Stimulated activated naive CD8-positive, alpha-beta T cell treated with anti-CD3 and anti-CD28 coated beads, Interleukin-15, amount 100 ng/mL, for 72 hours (primary cell): Measurements from ENCODE around the gene RIMBP2.
"Not testable (repeated sequence)": the region's sequence is repeated elsewhere in the genome, so short reads cannot be mapped to it uniquely, and the experiment has no call there.

Experiments
- ATAC-seq: fragments of 150-1000 bp; cut with Tn5 transposase; 2 replicates; pipeline ENCODE4 v1.10.0; 2021; ENCODE audit warnings: mild to moderate bottlenecking, moderate library complexity
- DNase-seq, 2 donors: peaks; one replicate each; pipeline ENCODE4 v3.0.0; 2021 to 2022
- H3K27ac Mint-ChIP-seq, 2 donors: one replicate each; pipeline ENCODE4 v1.8.0; 2022; ENCODE audit warnings: mild to moderate bottlenecking in 2 of 2, mixed read lengths in 2 of 2, moderate library complexity in 2 of 2
- H3K27me3 Mint-ChIP-seq: one replicate; pipeline ENCODE4 v1.8.0; 2022; ENCODE audit warnings: mixed read lengths
- H3K4me1 Mint-ChIP-seq: one replicate; pipeline ENCODE4 v1.8.0; 2022; ENCODE audit warnings: mild to moderate bottlenecking, mixed read lengths
- H3K4me3 Mint-ChIP-seq, 2 donors: one replicate each; pipeline ENCODE4 v1.8.0; 2022; ENCODE audit warnings: mild to moderate bottlenecking in 2 of 2, mixed read lengths in 2 of 2, moderate library complexity in 1 of 2
- H3K9me3 Mint-ChIP-seq, 2 donors: one replicate each; pipeline ENCODE4 v1.8.0; 2022; ENCODE audit warnings: mixed read lengths in 2 of 2

RIMBP2 gene

DNA sequence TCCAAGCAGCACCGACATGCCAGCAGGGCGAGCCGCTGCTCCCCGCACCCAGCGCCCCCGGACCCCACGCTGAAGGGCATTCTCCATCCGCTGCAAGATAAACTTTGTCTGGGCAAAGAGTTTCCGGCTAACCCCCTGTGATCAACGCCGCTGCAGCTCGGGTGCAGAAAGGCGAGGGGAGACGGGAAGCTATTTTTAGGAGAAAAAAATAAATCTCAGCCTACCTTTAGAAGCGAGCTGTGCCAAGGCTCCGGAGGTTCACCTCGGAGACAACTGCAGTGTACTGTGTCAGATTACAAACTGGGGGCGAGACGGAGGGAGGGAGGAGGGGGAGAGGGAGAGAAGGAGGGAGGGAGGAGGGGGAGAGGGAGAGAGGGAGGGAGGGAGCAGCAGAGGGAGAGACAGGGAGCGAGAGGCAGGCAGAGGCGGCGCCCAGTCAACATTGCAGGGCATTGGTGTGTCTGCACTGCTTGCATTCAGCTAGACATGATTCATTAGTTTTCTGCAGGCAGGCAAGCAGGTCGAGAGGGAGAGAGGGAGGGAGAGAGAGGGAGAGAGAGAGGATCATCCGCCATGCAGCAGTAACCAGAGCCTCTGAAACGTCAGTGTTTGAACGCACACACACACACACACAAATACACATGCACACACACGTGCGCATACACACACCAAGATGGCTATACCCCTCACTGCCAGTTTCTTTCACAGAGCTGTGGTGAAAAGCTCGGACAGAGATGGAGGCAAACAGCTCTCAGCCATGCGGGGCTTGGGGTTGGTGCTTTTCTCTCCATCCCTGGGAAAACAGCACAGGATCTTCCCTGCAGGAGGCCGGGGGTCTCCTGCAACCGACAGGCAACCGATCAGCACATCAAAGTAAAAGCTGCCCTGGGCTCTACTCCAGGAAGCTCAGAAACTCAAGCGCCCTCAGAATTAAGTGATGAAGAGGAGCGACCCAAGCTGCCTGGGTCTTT, at the start of gene RIMBP2:
RIMBP2 (minus strand) TSS at position 302 of the 971 bp plus-strand sequence. CDS start 237,286 bp downstream, outside the sequence.
- Mint-ChIP-seq H3K9me3 (peaks cover 0 to 4% of the 10 kb centered on the region in 2 donors), H3K27ac (no peak within 1 kb of the TSS), H3K4me3 (peak within 1 kb of the TSS; percentile 32 to 67), H3K27me3 (peaks cover 76% of the 10 kb centered on the region), H3K4me1 (peaks cover 29% of the 10 kb centered on the region)
- no peak for ATAC-seq
- DNase-seq, result no peak

- H3K27me3 Mint-ChIP-seq, result peaks cover 15% of the 10 kb centered on the region
- H3K9me3 Mint-ChIP-seq, result no peaks in the 10 kb centered on the region
- H3K4me1 Mint-ChIP-seq, result no peaks in the 10 kb centered on the region
- H3K4me3 Mint-ChIP-seq, result no peak overlapping the region
- peak; percentile 4 for ATAC-seq
- peak; percentile 36 to 45 for DNase-seq
- no peak overlapping the region for H3K27ac Mint-ChIP-seq
These were observed 49.1 kb upstream of the RIMBP2 start for GRCh38 chr12:130765186-130765659.

DNA sequence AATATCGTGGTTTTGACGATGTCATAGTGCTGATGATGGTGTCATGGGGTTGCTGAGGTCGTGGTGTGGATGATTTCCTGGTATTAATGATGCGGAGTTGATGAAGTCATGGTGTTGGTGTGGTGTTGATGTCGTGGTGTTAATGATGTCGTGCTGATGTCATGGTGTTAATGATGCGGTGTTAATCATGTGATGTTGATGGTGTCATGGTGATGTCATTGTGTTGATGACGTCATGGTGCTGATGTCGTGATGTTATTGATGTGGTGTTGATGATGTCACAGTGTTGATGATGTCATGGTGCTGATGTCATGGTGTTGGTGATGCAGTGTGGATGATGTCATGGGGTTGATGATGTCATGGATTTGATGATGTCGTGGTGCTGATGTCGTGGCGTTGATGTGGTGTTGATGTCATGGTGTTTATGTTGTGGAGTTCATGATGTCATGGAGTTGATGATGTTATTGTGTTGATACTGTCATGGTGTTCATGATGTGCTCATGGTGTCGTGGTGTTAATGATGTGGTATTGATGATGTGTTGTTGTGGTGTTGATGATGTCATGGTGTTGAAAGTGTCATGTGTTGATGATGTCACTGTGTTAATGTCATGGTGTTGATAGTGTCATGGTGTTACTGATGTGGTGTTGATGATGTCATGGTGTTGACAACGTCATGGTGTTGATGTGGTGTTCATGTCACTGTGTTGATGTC, 48.5 kb upstream of the RIMBP2 start:
- Mint-ChIP-seq H3K9me3 (no peaks in the 10 kb centered on the region), H3K4me1 (no peaks in the 10 kb centered on the region)
- ATAC-seq, result peak; percentile 12

DNA sequence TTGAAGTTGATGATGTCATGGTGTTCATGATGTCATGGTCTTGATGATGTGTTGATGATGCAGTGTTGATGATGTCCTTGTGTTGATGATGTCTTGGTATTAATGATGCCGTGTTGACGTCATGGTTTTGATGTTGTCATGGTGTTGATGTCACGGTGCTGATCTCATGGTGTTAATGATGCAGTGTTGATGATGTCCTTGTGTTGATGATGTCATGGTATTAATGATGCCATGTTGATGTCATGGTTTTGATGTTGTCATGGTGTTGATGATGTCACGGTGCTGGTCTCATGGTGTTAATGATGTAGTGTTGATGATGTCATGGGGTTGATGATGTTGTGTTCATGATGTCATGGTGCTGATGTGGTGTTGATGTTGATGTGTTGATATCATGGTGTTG, 48.0 kb upstream of the RIMBP2 start:
- no peaks in the 10 kb centered on the region for H3K9me3 Mint-ChIP-seq
- H3K27me3 Mint-ChIP-seq, result peaks cover 15% of the 10 kb centered on the region
- no peak overlapping the region for H3K27ac Mint-ChIP-seq
- ATAC-seq (peak; percentile 21), DNase-seq (peak; percentile 23 to 33)
- H3K4me1 Mint-ChIP-seq, result no peaks in the 10 kb centered on the region
- H3K4me3 Mint-ChIP-seq, result no peak overlapping the region

More for the DNA sequence above, 48.5 kb upstream of the RIMBP2 start:
- H3K27ac Mint-ChIP-seq, result no peak overlapping the region
- H3K27me3 Mint-ChIP-seq, result peaks cover 15% of the 10 kb centered on the region
- no peak overlapping the region for H3K4me3 Mint-ChIP-seq
- DNase-seq, result peak; percentile 70

DNA sequence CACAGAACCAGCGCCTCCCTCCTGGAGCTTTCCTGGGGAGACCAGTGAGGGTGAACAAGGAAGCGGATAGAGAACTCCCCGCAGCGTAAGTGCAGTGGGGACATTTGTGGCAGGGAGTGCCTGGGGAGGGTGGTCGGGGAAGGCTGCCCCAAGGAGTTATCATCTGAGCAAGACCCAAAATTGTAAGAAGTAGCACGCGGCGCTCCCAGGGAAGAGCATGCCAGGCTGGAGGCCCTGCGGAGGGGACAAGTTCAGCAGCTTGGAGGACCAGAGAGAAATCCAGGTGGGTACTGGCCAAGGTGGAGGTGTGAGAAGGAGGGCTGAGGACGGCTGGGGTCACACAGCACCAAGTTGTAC, 46.2 kb upstream of the RIMBP2 start:
- Mint-ChIP-seq H3K27me3 (peaks cover 15% of the 10 kb centered on the region), H3K4me1 (no peaks in the 10 kb centered on the region), H3K9me3 (no peaks in the 10 kb centered on the region), H3K4me3 (peak overlapping the region; percentile 38 to 66), H3K27ac (no peak overlapping the region)
- ATAC-seq (no peak), DNase-seq (no peak)

- ATAC-seq, result peak; percentile 63
These were observed 45.6 kb upstream of the RIMBP2 start for GRCh38 chr12:130761537-130762318.

GRCh38 chr12:130754234-130754901, 38.3 kb upstream of the RIMBP2 start:
- Mint-ChIP-seq H3K4me1 (peaks cover 9% of the 10 kb centered on the region), H3K9me3 (peaks cover 7 to 11% of the 10 kb centered on the region in 2 donors), H3K27ac (peak overlapping the region in 1 of 2 donors; percentile 92), H3K4me3 (no peak overlapping the region), H3K27me3 (peaks cover 7% of the 10 kb centered on the region)
- ATAC-seq (no peak), DNase-seq (no peak)

More at GRCh38 chr12:130761537-130762318, 45.6 kb upstream of the RIMBP2 start:
- no peaks in the 10 kb centered on the region for H3K4me1 Mint-ChIP-seq
- no peaks in the 10 kb centered on the region for H3K9me3 Mint-ChIP-seq
- peak overlapping the region in 1 of 2 donors; percentile 3 for H3K27ac Mint-ChIP-seq
- H3K4me3 Mint-ChIP-seq, result peak overlapping the region; percentile 38 to 66
- peak; percentile 51 to 61 for DNase-seq
- peaks cover 15% of the 10 kb centered on the region for H3K27me3 Mint-ChIP-seq

- Mint-ChIP-seq H3K9me3 (peaks cover 7 to 11% of the 10 kb centered on the region in 2 donors), H3K4me3 (no peak overlapping the region), H3K27me3 (peaks cover 13% of the 10 kb centered on the region), H3K4me1 (peaks cover 14% of the 10 kb centered on the region), H3K27ac (no peak overlapping the region)
- ATAC-seq, result no peak
- no peak for DNase-seq
These were observed 36.7 kb upstream of the RIMBP2 start for GRCh38 chr12:130752692-130753230.

DNA sequence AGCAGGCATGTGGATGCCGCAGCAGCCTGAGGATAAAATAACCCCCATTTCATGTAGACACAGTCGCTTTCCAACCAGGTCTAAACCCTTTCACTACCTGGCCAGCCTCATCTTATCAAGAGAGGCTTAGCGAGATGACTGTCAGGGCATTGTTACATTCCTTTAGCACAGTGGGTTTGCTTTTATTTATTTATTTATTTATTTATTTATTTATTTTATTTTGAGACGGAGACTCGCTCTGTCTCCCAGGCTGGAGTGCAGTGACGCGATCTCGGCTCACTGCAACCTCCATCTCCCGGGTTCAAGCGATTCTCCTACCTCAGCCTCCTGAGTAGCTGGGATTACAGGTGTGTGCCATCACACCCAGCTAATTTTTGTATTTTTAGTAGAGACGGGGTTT, 35.9 kb upstream of the RIMBP2 start:
- H3K4me3 Mint-ChIP-seq, H3K27ac Mint-ChIP-seq, DNase-seq, ATAC-seq: not testable (repeated sequence)
- Mint-ChIP-seq H3K4me1 (peaks cover 14% of the 10 kb centered on the region), H3K9me3 (peaks cover 7 to 11% of the 10 kb centered on the region in 2 donors), H3K27me3 (peaks cover 16% of the 10 kb centered on the region)

DNA sequence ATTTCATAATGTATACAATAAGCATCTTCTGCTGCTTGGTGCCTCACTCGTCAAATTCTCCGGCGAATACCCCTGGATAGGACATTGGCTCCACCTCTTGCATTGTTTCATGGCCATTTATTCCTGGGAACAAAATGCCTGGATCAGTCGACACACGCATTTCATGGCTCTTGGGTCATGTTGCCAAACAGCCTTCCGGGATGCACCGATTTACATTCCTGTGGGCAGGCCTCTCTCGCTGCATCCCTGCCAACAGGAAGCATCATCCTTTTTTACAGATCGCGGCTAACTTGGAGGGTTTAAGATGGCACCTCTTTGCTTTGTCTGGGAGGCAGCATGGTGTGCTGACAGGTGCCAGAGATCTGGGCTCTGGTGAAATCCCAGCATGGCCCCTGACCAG, 32.7 kb upstream of the RIMBP2 start:
- no peak for ATAC-seq
- Mint-ChIP-seq H3K4me1 (peaks cover 5% of the 10 kb centered on the region), H3K9me3 (no peaks in the 10 kb centered on the region), H3K4me3 (no peak overlapping the region), H3K27ac (no peak overlapping the region), H3K27me3 (peaks cover 23% of the 10 kb centered on the region)
- no peak for DNase-seq

GRCh38 chr12:130747867-130748740, 32.0 kb upstream of the RIMBP2 start:
- Mint-ChIP-seq H3K9me3 (no peaks in the 10 kb centered on the region), H3K27me3 (peaks cover 23% of the 10 kb centered on the region), H3K4me3 (no peak overlapping the region), H3K4me1 (peaks cover 5% of the 10 kb centered on the region), H3K27ac (no peak overlapping the region)
- DNase-seq, result peak; percentile 64 to 68
- ATAC-seq, result peak; percentile 91

GRCh38 chr12:130746546-130746945, 30.4 kb upstream of the RIMBP2 start:
- H3K27me3 Mint-ChIP-seq, result peaks cover 23% of the 10 kb centered on the region
- H3K27ac Mint-ChIP-seq, result no peak overlapping the region
- H3K9me3 Mint-ChIP-seq, result no peaks in the 10 kb centered on the region
- H3K4me1 Mint-ChIP-seq, result peaks cover 5% of the 10 kb centered on the region
- no peak overlapping the region for H3K4me3 Mint-ChIP-seq
- ATAC-seq, result no peak
- no peak for DNase-seq

- peaks cover 5% of the 10 kb centered on the region for H3K4me1 Mint-ChIP-seq
- H3K27ac Mint-ChIP-seq, result no peak overlapping the region
- peaks cover 23% of the 10 kb centered on the region for H3K27me3 Mint-ChIP-seq
- DNase-seq (no peak), ATAC-seq (no peak)
- H3K9me3 Mint-ChIP-seq, result no peaks in the 10 kb centered on the region
- H3K4me3 Mint-ChIP-seq, result no peak overlapping the region
These were observed 29.8 kb upstream of the RIMBP2 start for GRCh38 chr12:130745921-130746320.

DNA sequence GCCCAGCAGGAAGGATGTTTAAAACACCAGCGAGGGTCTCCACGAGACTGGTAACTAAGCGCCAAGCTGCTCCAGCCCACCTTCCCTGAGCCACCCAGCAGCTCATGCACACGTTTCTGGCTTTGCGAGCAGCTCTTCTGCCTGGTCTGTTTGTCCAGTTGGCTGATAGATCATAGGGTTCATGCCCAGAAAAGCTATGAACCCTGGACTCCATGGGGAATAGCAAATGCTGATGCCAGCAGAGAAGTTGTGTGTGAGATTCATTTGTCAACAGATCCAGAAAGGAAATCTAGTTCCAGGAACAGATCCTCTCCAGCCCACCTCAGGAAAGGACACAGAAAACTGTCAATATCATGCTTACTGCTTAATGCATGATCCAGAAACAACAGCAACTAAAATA, 28.2 kb upstream of the RIMBP2 start:
- no peak for ATAC-seq
- no peaks in the 10 kb centered on the region for H3K9me3 Mint-ChIP-seq

More for the DNA sequence above, 28.2 kb upstream of the RIMBP2 start:
- H3K4me1 Mint-ChIP-seq, result peaks cover 5% of the 10 kb centered on the region
- H3K27me3 Mint-ChIP-seq, result peaks cover 26% of the 10 kb centered on the region
- H3K27ac Mint-ChIP-seq, result no peak overlapping the region
- H3K4me3 Mint-ChIP-seq, result no peak overlapping the region
- DNase-seq, result no peak
